Testis (tissue), 5 donors: ENCODE results near the gene H3-3A. TPM values are rescaled to one million over a fixed set of nuclear protein-coding genes. Genes with fewer than 3 reads are reported as not detected.

Experiments
- DNase-seq: peaks from one replicate; pipeline ENCODE4 v3.0.0-alpha.2; 2019
- H3K27ac ChIP-seq, 2 donors: fragments of 200-600 bp; sonication (generic); one replicate each; pipeline ENCODE4 v1.5.1; 2019
- H3K27me3 ChIP-seq: fragments of 200-600 bp; sonication (generic); one replicate; pipeline ENCODE4 v1.5.1; 2019
- H3K36me3 ChIP-seq: fragments of 200-600 bp; sonication (generic); one replicate; pipeline ENCODE4 v1.5.1; 2017; ENCODE audit warnings: low read depth; ENCODE audit errors: missing control alignments
- H3K4me1 ChIP-seq: fragments of 200-600 bp; sonication (generic); one replicate; pipeline ENCODE4 v1.5.1; 2019
- H3K4me3 ChIP-seq, 2 donors: fragments of 200-600 bp; sonication (generic); one replicate each; pipeline ENCODE4 v1.5.1; 2017 to 2019
- H3K9me3 ChIP-seq: fragments of 200-600 bp; sonication (generic); one replicate; pipeline ENCODE4 v1.5.1; 2017
- CTCF ChIP-seq, 3 experiments: fragments of 450-650 bp in 2 of 3; fragments of 200-600 bp in 1 of 3; sonication (generic) in 1 of 3; IDR thresholded peaks; one replicate each; pipeline ENCODE4 v1.5.1; 2016 to 2019; ENCODE audit warnings: antibody characterized with exemption in 3 of 3, mild to moderate bottlenecking in 2 of 3, moderate library complexity in 1 of 3
- POLR2A ChIP-seq: fragments of 450-650 bp; IDR thresholded peaks from one replicate; pipeline ENCODE4 v1.6.1; 2017; ENCODE audit warnings: antibody characterized with exemption, mild to moderate bottlenecking, moderate library complexity
- WGBS, 2 donors: methylation state at CpG; one replicate each; pipeline ENCODE4 v1.1.5; 2018; 5-methylcytosine and 5-hydroxymethylcytosine counted together
- intact Hi-C: fragments of 100-400 bp; cut with DNase I; formaldehyde crosslinking; loops from one replicate; pipeline ENCODE4 v1.15.1; 2023; ENCODE audit warnings: low total_unique reads
- long read RNA-seq, 2 donors: transcript quantifications; one replicate each; lab custom pipeline, GENCODE V29; 2026
- polyA plus RNA-seq: library from polyadenylated mRNA; stranded (reverse); fragments of 350-450 nt; fragmentation: Illumina TruSeq; extraction: RNeasy Lipid Tissue Mini Kit (QIAGEN cat#74804); gene quantifications from one replicate; pipeline ENCODE4 v1.2.3, GENCODE V29; 2014; ENCODE audit warnings: low read depth, low replicate concordance; ENCODE audit not compliant: insufficient read depth
- total RNA-seq, 2 donors: library from RNA; depleted of rRNA; stranded (reverse); fragments of >200 nt; gene quantifications; one replicate each; pipeline ENCODE4 v1.2.3, GENCODE V29; 2016

H3-3A gene
- 100 to 1,000 TPM; 272 to 367 TPM for total RNA-seq
- 439 TPM for polyA plus RNA-seq
- long read RNA-seq, donor 1, transcript H3F3A-203 (4 exons, 1,088 nt): major isoform, 426 of 673 reads
- long read RNA-seq, donor 1, transcript H3F3A-201 (3 exons, 1,308 nt): minor isoform, 26 of 673 reads
- long read RNA-seq, donor 1, transcript H3F3A-202 (3 exons, 1,863 nt): minor isoform, 10 of 673 reads
- long read RNA-seq, donor 1, partial matches to known transcripts: 185 of 673 reads
- long read RNA-seq, donor 1, other reads (novel, unspliced or antisense): 22 of 673 reads
- long read RNA-seq, donor 2, transcript H3F3A-201 (3 exons, 1,308 nt): minor isoform, 49 of 723 reads
- long read RNA-seq, donor 2, transcript H3F3A-203 (4 exons, 1,088 nt): major isoform, 405 of 723 reads
- long read RNA-seq, donor 2, transcript H3F3A-202 (3 exons, 1,863 nt): minor isoform, 11 of 723 reads
- long read RNA-seq, donor 2, partial matches to known transcripts: 243 of 723 reads
- long read RNA-seq, donor 2, other reads (novel, unspliced or antisense): 15 of 723 reads

DNA sequence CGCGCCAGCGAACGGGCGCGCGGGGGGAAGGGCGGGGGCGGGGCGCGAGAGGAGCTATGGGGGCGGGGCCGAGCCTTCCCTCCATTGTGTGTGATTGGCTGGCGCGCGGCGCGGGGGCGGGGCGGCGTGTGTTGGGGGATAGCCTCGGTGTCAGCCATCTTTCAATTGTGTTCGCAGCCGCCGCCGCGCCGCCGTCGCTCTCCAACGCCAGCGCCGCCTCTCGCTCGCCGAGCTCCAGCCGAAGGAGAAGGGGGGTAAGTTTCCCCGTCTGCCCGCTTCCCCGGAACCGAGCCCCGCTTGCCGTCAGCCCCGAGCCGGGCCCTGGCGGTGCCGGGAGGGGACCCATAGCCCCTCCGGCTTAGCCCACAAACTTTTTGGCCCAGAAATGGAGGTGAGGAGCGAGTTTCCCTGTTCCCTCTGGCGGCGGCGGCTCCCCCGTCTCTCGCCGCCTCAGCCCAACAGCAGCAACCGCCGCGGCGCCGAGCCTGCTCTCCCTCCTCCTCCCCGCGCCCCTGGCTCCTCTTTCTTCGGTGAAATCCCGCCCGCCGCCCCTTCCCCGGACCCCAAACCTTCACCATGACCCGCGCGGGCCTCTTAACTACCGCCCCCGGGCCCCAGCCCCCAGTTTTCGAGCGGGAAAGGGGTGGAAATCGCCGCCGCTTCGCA, at the start of gene H3-3A:
H3-3A (plus strand) TSS at position 159 of the 666 bp plus-strand sequence. CDS start 1,636 bp downstream, outside the sequence.
- TF ChIP-seq POLR2A: peak; percentile 76
- TF ChIP-seq CTCF (IDR thresholded peaks at IDR 0.05): peak in 1 of 3 experiments; percentile 21
- Histone ChIP-seq H3K27me3 (no peaks in the 10 kb centered on the region), H3K27ac (peak within 1 kb of the TSS; percentile 100), H3K4me1 (peaks cover 17% of the 10 kb centered on the region), H3K4me3 (peak within 1 kb of the TSS; percentile 73 to 95), H3K9me3 (no peaks in the 10 kb centered on the region), H3K36me3 (no peaks in the 10 kb centered on the region)
- peak; percentile 98 for DNase-seq
- 0 to 1% methylated on average over 24 to 67 of the region's 78 CpGs for WGBS, 2 donors
- intact Hi-C loops: loop anchor here (5.0 kb wide), 2 partner anchors 50 to 60 kb away; no protein-coding TSS in a partner anchor

GRCh38 chr1:226017070-226017469, 45.4 kb upstream of the H3-3A start:
- intact Hi-C loops: no loop called here

DNA sequence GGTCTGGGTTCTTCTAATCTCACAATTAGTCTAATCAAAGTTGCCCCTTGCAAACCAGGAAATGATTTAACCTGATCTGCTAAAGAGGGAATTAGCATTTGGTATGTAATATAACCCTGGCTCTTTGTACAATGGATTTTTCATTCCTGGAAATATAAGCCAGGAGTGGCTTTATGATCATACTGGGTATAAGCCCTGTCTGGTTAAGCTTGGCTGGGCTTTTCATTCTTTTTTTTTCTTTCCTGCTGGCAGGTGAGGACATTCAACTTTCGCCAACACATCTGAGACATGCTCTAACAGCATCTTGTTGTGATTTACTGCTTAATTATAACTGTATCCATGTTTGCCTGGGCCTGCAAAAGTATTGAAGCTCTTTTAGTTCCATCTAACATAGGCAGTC, 42.9 kb upstream of the H3-3A start:
- H3K27ac ChIP-seq: no peak overlapping the region
- no peak overlapping the region for H3K4me3 ChIP-seq
- H3K9me3 ChIP-seq: no peaks in the 10 kb centered on the region
- WGBS, 2 donors: 94 to 97% methylated on average over 1 of the region's 1 CpG
- H3K27me3 ChIP-seq: no peaks in the 10 kb centered on the region
- intact Hi-C loops: no loop called here
- no peaks in the 10 kb centered on the region for H3K4me1 ChIP-seq
- H3K36me3 ChIP-seq: no peaks in the 10 kb centered on the region
- DNase-seq: no peak
- no peak for TF ChIP-seq CTCF (IDR thresholded peaks at IDR 0.05)
- TF ChIP-seq POLR2A: no peak

More at GRCh38 chr1:226017070-226017469, 45.4 kb upstream of the H3-3A start:
- TF ChIP-seq CTCF (IDR thresholded peaks at IDR 0.05) (no peak), POLR2A (no peak)
- H3K27ac ChIP-seq: no peak overlapping the region
- DNase-seq: no peak
- no peak overlapping the region for H3K4me3 ChIP-seq
- no peaks in the 10 kb centered on the region for H3K27me3 ChIP-seq
- no peaks in the 10 kb centered on the region for H3K9me3 ChIP-seq
- WGBS, 2 donors: 54 to 78% methylated on average over 6 of the region's 6 CpGs
- H3K36me3 ChIP-seq: no peaks in the 10 kb centered on the region
- no peaks in the 10 kb centered on the region for H3K4me1 ChIP-seq

GRCh38 chr1:226021401-226021800, 41.1 kb upstream of the H3-3A start:
- Histone ChIP-seq H3K27ac (no peak overlapping the region), H3K36me3 (no peaks in the 10 kb centered on the region), H3K4me3 (no peak overlapping the region), H3K27me3 (no peaks in the 10 kb centered on the region), H3K4me1 (no peaks in the 10 kb centered on the region), H3K9me3 (no peaks in the 10 kb centered on the region)
- TF ChIP-seq CTCF (IDR thresholded peaks at IDR 0.05): no peak
- TF ChIP-seq POLR2A: no peak
- 61 to 74% methylated on average over 3 of the region's 3 CpGs for WGBS, 2 donors
- DNase-seq: no peak
- intact Hi-C loops: no loop called here
